IPS-18c (cell line): ENCODE data around the gene THOP1.

ENCODE experiments used
- H3K4me3 ChIP-seq: 2 replicates; pipeline ENCODE4 v1.7.0; 2013; ENCODE audit warnings: low read depth, mild to moderate bottlenecking, low read length, moderate library complexity; ENCODE audit not compliant: insufficient read depth
- H3K9me3 ChIP-seq: one replicate; pipeline ENCODE4 v1.6.1; 2013; ENCODE audit warnings: mild to moderate bottlenecking, low read length, moderate library complexity; ENCODE audit not compliant: control insufficient read depth, insufficient read depth

THOP1 gene

DNA sequence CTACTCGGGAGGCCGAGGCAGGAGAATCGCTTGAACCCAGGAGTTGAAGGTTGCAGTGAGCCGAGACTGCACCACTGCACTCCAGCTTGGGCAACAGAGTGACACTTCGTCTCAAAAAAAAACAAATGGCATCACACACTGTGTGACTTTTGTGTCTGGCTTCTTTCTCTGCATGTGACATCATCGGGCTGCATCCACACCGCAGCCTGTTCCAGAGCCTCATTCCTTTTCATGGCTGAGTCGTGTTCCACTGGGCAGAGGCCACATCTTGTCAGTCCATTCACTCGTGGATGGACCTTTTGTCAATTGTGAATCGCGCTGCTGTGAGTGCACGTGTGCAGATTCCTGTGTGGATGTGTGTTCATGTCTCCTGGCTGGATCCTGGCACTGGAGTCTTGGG is 8.3 kb downstream of the THOP1 start:
- Histone ChIP-seq H3K4me3 (no peak overlapping the region), H3K9me3 (no peaks in the 10 kb centered on the region)

DNA sequence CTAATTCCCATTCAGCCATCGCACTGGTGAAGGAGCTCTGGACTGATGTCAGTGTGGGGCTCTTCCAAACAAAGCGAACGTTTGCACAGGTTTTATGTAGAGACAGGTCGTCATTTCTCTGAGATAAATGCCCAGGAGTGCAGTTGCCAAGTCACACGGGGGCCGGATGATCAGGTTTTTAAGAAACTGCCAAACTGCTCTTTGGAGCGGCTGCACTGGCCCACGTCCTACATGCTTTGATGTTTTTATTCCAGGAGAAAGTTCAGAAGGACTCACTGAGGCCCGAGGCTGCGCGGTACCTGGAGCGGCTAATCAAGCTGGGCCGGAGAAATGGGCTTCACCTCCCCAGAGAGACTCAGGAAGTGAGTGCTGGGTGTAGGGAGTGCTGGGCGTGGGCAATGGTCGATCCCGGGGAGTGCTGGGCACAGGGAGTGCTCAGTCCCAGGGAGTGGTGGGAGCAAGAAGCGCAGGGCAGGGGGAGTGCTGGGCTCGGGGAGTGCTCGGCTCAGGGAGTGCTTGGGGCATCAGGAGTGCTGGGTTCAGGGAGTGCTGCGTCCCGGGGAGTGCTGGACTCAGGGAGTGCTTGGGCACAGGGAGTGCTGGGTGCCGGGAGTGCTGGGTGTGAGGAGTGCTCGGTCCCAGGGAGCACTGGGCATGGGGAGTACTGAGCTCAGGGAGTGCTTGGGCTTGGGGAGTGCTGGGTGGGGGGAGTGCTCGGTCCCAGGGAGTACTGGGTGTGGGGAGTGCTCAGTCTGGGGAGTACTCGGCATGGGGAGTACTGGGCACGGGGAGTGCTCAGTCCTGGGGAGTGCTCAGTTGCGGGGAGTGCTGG is 10.7 kb downstream of the THOP1 start:
- Histone ChIP-seq H3K4me3 (no peak overlapping the region), H3K9me3 (no peaks in the 10 kb centered on the region)

DNA sequence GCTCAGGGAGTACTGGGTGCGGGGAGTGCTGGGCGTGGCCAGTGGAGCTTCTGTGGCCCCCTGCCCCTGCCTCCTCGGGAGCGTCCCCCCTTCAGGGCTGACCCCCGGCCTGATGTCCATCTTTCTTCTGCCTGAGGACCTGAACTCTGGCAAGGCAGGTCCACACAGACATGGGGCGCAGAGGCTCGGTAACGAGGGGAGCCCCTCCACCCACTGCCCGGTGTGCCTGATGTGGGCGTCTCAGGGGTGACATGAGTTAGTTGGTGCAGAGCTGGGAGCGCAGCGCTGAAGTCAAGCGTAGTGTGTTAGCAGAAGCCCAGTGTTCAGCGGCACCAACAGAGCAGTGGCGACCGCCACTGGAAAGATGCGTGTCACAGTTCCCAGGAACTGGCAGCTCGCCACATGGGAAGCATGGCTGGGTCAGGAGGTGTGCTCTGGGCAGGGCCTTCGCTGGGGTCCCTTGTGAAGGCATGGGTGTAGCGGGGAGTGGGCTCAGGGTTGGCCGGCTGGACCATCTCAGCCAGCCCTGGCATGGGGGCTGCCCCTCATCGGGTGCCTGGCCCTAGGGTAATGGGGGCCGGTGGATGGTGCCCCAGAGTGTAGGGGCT is 11.5 kb downstream of the THOP1 start:
- H3K4me3 ChIP-seq, result no peak overlapping the region

DNA sequence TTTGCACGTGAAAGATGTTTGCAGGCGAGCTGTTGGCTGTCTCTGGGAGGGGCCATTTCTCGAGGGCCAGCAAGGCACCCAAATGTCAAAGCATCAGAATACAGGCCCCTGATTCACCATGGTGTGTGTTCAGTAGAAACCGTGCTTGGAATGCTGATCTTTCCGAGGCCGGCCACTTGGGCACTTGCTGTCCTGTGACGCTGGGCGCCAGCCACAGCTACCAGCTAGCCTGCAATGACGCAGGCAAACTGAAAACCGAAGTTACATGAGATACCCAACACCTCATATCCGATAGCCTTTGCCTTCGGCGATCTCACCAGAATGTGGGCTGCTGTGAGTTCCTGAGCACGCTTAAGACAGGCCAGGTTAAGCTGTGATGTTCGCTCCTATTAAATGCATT is 12.0 kb downstream of the THOP1 start:
- H3K9me3 ChIP-seq, result no peaks in the 10 kb centered on the region

More for the DNA sequence above, 11.5 kb downstream of the THOP1 start:
- H3K9me3 ChIP-seq, result no peaks in the 10 kb centered on the region

DNA sequence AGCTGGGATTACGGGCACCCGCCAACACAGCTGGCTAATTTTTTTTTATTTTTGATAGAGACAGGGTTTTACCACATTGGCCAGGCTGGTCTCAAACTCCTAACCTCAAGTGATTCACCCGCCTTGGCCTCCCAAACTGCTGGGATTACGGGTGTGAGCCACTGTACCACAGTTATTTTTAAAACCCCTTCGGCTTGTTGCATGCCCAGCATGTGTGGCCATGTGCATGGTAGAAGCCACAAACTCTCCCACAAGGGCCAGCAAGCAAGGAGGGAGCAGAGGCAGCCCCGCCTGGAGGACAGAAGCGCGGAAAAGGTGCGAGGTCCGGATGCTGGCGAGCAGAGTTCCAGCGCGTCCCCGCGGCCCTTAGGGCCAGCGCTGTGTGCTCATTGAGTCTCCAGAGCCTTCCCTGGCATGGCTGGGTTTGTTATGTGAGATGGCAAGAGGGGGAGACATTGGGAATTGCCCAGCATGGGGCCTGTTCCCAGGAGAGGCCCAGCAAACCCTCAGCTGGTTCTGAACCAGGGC is 12.9 kb downstream of the THOP1 start:
- H3K4me3 ChIP-seq, result no peak overlapping the region
- H3K9me3 ChIP-seq, result no peaks in the 10 kb centered on the region

More for the DNA sequence above, 12.0 kb downstream of the THOP1 start:
- no peak overlapping the region for H3K4me3 ChIP-seq

DNA sequence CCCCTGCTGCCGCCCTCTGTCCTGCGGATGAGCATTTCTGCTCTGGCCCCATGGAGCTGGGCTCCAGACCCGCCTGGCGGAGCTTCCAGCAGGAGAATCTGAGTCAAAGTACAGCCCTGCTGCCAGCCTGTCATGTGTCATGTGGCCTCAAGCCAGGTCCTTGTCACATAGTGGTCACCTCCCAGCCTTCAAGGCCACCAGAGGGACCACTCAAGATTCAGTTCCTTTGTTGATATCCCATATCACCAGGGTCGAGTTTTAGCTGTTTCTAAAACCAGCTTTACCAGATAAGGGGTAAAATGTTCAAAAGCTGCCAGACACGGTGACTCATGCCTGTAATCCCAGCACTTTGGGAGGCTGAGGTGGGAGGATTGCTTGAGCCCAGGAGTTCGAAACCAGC is 13.4 kb downstream of the THOP1 start:
- no peaks in the 10 kb centered on the region for H3K9me3 ChIP-seq
- no peak overlapping the region for H3K4me3 ChIP-seq

DNA sequence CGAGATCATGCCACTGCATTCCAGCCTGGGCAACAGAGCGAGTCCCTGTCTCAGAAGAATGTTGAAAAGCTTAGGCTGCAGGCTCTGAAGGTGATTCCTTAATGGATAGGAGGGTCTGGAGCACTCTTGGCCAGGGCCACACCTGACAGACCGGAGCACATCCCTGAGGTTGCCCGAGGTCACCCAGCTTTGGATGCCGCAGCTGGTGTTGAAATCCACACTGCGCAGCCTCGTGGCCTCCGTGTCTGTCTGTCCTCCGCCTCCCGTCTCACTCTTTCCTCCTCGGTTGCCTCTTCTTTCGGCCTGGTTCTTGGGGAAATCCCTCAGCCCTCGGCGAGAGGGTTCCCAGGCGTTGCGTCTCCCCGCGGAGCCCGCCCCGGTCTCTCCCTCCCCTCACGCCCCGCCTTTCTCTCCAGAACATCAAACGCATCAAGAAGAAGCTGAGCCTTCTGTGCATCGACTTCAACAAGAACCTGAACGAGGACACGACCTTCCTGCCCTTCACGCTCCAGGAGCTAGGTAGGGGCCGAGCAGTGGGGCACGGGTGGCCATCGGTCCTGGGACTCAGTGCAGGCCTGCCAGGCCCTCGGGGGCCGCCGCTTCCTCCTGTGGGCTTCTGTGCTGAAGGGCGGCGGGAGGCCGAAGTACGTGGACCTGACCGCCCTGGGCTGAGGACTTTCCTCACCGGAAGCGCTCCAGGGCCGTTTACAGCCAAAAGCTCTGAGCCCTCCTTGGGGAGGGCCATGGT is 14.1 kb downstream of the THOP1 start:
- no peak overlapping the region for H3K4me3 ChIP-seq
- no peaks in the 10 kb centered on the region for H3K9me3 ChIP-seq

DNA sequence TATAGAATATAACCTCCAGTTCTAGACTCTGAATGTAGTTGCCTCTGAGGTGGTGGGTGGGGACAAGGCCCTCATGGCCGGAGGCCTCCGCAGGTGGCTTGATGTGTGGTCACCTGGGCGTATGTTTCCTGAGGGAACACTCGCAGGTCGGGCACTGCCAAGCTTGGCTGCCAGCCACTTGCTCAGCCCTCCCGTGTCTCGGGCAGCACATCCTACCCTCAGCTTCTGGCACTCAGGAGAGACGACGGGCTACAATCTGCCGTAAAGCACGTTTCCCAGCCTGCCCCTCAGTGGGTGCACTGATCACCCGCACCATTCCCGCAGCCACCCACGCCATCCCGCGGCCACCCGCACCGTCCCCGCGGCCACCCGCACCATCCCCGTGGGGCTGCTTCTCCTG is 15.2 kb downstream of the THOP1 start:
- no peak overlapping the region for H3K4me3 ChIP-seq

DNA sequence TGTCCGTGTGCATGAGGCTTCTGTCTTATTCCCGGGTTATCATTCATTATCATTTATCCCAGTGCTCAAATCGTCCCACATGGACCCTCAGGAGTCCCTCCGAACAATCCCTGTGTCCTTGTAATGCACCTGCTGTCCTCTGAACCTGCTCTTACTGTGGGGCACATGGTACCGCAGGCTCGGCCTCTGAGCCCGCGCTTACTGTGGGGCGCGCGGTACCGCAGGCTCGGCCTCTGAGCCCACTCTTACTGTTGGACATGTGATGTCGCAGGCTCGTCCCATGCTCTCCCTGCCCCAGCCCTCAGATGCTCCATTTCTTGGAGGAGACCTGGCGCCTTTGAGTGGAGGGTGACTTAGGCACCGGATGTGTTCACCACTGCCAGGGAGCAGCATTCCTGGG is 17.5 kb downstream of the THOP1 start:
- H3K4me3 ChIP-seq, result no peak overlapping the region
- no peaks in the 10 kb centered on the region for H3K9me3 ChIP-seq

More for the DNA sequence above, 15.2 kb downstream of the THOP1 start:
- no peaks in the 10 kb centered on the region for H3K9me3 ChIP-seq

DNA sequence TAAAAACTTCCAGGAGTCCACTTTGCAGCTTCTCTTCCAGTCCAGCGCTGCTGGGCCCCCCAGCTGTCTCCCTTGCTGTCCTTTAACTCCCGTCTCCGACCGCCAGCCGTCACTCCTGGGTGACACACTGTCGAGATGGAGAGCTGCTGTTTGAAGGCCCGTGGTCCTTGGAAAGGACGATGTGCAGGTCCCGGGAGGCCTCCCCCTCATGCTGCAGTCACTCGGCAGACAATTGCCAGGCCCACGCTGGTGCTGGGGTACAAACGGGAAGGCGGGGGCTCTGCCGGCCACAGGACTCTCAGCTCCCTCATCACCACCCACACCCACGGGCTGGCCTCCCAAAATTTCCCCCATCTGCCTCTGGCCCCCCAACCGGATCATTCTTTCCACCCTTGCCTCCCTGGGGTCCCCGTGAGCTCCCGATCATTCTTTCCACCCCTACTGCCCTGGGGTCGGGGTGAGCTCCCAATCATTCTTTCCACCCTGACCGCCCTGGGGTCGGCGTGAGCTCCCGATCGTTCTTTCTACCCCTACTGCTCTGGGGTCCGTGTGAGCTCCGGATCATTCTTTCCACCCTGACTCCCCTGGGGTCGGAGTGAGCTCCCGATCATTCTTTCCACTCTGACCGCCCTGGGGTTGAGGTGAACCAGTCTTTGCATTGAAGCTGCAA is 18.3 kb downstream of the THOP1 start:
- no peak overlapping the region for H3K4me3 ChIP-seq
- H3K9me3 ChIP-seq, result no peaks in the 10 kb centered on the region

DNA sequence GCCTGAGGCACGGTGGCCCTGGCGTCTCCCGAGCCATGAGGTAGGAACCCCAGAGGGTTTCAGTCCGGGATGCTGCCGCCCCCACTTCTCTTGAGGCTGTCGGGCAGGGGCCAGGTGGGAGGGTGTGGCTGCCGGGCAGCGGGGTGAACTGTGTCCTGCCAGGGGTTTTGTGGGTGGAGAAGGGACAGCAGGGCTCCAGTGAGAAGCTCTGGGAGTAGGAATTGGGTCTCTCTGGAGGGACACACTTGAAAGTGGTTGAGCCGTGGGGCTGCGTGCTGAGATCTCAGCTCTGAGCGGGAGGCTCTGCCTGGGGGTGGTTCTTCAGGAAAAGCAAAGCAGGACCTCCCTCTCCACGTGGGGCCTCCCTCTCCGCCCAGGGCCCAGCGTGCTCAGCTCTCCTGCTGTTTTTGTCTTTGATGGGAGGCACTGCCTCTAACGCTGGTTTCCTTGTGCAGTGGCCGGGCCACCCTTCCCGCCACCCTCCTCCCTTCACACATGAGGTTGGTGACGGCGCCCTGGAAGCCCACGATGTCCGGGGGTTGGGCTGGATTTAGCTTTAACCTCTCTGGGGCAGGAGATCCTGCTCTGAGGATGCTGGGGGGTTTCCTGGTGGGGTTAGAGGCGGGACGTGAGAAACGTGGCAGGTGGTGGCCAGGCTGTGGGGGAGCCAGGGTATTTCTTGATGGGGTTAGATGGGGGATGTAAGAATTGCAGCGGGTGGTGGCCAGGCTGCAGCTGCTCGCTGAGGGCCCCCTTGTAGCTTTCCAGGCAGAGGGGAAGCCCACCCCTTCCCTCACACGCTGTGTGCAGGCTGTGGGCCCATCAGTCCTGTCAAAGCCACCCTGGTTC is 19.1 kb downstream of the THOP1 start:
- H3K9me3 ChIP-seq, result no peaks in the 10 kb centered on the region
- no peak overlapping the region for H3K4me3 ChIP-seq

DNA sequence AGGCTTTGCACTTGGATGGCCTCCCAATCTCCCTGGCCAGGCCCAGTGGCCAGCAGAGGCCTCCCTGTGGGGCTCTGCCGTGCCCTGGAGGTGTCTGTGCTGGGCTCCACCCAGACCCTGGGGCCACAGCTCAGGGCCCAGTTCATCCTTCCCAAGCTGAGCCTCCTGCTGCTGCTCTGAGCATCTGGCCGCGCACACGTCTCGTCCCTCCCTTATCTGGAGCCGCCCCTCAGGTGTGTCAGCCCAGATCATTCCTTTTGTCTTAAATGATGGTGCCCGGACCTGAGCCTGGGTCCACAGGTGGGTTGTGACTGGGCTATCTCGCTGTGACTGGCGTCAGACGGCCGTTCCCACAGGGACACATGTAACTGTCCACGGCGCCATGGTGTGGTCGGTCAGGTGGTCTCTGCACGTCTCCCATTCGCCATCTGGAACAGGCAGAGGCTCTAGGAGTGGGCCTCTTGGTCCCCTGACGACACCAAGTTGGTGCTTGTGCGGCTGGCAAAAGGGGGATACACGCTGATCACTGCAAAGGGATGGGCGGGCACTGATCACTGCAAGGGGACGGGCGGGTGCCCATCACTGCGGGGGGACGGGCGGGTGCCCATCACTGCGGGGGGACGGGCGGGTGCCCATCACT is 20.1 kb downstream of the THOP1 start:
- no peaks in the 10 kb centered on the region for H3K9me3 ChIP-seq
- no peak overlapping the region for H3K4me3 ChIP-seq

DNA sequence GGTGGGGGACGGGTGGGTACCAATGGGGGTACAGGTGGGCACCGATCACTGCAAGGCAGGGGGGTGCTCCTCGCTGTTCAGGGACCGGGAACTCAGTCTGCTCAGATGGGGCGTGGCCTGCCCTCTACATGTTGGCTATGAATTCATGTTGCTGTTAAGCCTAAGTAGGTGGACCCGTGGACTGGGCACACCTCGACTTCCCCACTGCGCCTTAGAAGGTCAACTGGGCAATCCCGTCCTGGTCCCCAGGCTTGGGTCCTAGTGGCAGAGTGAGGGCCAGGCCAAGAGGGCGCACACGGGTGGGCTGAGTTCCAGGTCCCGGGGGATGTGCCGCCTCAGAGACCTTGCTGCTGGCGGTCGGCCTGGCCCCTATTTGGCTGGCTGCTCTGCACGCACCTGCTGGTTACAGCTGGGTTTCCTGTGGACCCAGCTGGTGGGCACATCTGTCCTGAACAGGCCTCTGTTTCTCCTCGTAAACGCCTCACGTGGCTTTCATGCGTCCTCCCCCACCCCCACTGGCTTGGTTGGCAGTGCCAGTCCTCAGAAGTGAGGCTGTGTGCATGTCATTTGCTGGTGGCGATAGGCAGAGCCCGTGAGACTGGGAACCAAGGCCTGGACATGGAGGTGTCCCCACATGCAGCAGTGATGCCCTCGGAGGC is 20.8 kb downstream of the THOP1 start:
- Histone ChIP-seq H3K4me3 (no peak overlapping the region), H3K9me3 (no peaks in the 10 kb centered on the region)

DNA sequence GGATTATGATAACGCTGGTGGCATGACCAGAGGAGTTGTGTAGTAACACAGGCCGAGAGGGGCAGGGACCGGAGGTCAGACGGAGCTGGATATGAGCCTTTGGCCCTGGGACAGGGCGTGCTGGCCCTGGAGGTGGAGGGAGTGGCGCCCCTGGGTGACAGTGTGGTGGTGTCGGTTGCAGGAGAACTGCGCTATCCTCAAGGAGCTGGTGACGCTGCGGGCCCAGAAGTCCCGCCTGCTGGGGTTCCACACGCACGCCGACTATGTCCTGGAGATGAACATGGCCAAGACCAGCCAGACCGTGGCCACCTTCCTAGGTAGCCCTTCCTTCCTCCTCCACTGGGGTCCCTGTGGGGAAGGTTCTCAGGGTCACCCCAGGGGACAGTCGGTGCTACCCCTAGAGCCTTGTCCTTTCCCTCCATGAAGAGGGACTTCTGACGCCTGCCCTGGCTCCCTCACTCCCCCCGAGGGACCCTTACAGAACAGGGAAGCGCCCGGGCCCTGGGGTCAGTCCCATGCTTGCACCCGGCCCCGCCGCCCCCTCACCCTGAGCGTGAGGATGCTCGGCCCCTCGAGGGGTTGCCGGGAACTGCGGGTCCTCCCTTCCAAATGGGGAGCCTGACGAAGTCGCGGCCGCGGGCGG is 21.6 kb downstream of the THOP1 start:
- Histone ChIP-seq H3K9me3 (no peaks in the 10 kb centered on the region), H3K4me3 (no peak overlapping the region)

DNA sequence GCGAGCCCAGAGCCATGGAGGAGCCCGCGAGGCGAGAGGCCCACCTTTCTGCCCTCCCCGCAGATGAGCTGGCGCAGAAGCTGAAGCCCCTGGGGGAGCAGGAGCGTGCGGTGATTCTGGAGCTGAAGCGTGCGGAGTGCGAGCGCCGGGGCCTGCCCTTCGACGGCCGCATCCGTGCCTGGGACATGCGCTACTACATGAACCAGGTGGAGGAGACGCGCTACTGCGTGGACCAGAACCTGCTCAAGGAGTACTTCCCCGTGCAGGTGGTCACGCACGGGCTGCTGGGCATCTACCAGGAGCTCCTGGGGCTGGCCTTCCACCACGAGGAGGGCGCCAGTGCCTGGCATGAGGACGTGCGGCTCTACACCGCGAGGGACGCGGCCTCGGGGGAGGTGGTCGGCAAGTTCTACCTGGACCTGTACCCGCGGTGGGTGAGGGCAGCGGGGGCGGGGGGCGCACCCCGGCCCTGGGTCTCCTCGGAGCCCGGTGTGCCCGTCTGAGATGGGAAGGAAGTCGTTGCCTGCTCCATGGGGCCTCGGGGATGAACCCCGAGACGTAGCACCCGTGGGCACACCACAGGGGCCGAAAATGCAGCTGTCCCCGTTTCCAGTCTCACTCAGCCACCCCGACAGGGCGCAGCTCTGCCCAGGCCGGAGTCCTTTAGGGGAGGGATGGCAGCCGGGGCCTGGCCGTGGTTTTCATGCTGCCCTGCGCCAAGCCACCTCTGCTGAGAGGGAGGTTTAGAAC is 22.3 kb downstream of the THOP1 start:
- no peaks in the 10 kb centered on the region for H3K9me3 ChIP-seq

More for the DNA sequence above, 22.3 kb downstream of the THOP1 start:
- no peak overlapping the region for H3K4me3 ChIP-seq
